ENCODE data around the gene BBX. TPM values are rescaled to one million over a fixed set of nuclear protein-coding genes. Genes with fewer than 3 reads are reported as not detected.
"Not testable (repeated sequence)": the region's sequence is repeated elsewhere in the genome, so short reads cannot be mapped to it uniquely, and the experiment has no call there.

The BBX gene
- total and polyA plus RNA-seq, 2 of the 13 experiments (the other 11 are each of a cell fraction or from before 2014, with no cell fraction given) = 13.7 to 23.2 TPM

DNA sequence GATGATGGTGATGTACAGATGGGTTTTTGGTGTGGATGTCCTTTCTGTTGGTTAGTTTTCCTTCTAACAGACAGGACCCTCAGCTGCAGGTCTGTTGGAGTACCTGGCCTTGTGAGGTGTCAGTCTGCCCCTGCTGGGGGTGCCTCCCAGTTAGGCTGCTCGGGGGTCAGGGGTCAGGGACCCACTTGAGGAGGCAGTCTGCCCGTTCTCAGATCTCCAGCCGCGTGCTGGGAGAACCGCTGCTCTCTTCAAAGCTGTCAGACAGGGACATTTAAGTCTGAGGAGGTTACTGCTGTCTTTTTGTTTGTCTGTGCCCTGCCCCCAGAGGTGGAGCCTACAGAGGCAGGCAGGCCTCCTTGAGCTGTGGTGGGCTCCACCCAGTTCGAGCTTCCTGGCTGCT lies 174.6 kb downstream of the BBX start:
- H3K27me3 ChIP-seq (ENCODE audit: control insufficient read depth in 1 of 2, insufficient read depth in 2 of 2, low read length in 2 of 2); H3K9ac ChIP-seq (ENCODE audit: insufficient read depth, low read depth, low read length); intact Hi-C loops (cut with micrococcal nuclease; ENCODE audit: unreplicated experiment); H3K9me3 ChIP-seq (ENCODE audit: low read length); H4K20me1 ChIP-seq (ENCODE audit: insufficient read depth, low read length); H2AFZ ChIP-seq (ENCODE audit: low read length); CTCF ChIA-PET (ENCODE audit: low intra/inter-chr PET ratio, low total read pairs); ATAC-seq; FAIRE-seq; H3K79me2 ChIP-seq (ENCODE audit: insufficient read depth, low read length); H3K4me2 ChIP-seq (ENCODE audit: low read depth, low read length); H3K4me3 ChIP-seq (replicated peaks in 1 of 3; ENCODE audit: insufficient read depth in 1 of 3, low read depth in 2 of 3, low read length in 3 of 3); H3K4me1 ChIP-seq (ENCODE audit: insufficient read depth, low read length); in situ Hi-C loops (cut with HindIII; ENCODE audit: extremely low pct_ligation_motif_present, low pct_unique_long_range_greater_than_20kb); BruUV-seq (replicated peaks); H3K36me3 ChIP-seq (replicated peaks in 1 of 2; ENCODE audit: control insufficient read depth in 1 of 2, insufficient read depth in 2 of 2, low read length in 2 of 2); DNase-seq (ENCODE audit: low spot score); H3K27ac ChIP-seq (ENCODE audit: extremely low read length, insufficient read depth, low read length): not testable (repeated sequence)
- TF ChIP-seq, protein P1, sequence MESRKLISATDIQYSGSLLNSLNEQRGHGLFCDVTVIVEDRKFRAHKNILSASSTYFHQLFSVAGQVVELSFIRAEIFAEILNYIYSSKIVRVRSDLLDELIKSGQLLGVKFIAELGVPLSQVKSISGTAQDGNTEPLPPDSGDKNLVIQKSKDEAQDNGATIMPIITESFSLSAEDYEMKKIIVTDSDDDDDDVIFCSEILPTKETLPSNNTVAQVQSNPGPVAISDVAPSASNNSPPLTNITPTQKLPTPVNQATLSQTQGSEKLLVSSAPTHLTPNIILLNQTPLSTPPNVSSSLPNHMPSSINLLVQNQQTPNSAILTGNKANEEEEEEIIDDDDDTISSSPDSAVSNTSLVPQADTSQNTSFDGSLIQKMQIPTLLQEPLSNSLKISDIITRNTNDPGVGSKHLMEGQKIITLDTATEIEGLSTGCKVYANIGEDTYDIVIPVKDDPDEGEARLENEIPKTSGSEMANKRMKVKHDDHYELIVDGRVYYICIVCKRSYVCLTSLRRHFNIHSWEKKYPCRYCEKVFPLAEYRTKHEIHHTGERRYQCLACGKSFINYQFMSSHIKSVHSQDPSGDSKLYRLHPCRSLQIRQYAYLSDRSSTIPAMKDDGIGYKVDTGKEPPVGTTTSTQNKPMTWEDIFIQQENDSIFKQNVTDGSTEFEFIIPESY (CRISPR knock-in tag; IDR thresholded peaks at IDR 0.05) = peak; percentile 59
- WGBS (ENCODE audit: low lambda C conversion rate) = 80% methylated on average over 1 of the region's 6 CpGs
- POLR2A ChIA-PET = interaction anchor here (1.2 kb wide), 1 partner anchor 13 kb away, joined by 3 read pairs; no protein-coding TSS in a partner anchor

DNA sequence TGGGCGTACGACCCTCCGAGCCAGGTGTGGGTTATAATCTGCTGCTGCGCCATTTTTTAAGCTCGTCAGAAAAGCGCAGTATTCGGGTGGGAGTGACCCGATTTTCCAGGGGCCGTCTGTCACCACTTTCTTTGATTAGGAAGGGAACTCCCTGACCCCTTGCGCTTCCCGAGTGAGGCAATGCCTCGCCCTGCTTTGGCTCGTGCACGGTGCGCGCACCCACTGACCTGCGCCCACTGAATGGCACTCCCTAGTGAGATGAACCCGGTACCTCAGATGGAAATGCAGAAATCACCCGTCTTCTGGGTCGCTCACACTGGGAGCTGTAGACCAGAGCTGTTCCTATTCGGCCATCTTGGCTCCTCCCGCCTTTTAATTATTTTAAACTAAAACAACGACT lies 175.1 kb downstream of the BBX start:
- POLR2A ChIA-PET = interaction anchor here (1.2 kb wide), 1 partner anchor 13 kb away, joined by 3 read pairs; no protein-coding TSS in a partner anchor
- ATAC-seq; DNase-seq (ENCODE audit: low spot score); H3K9me3 ChIP-seq (ENCODE audit: low read length); H3K4me2 ChIP-seq (ENCODE audit: low read depth, low read length); H3K79me2 ChIP-seq (ENCODE audit: insufficient read depth, low read length); H3K36me3 ChIP-seq (replicated peaks in 1 of 2; ENCODE audit: control insufficient read depth in 1 of 2, insufficient read depth in 2 of 2, low read length in 2 of 2); H4K20me1 ChIP-seq (ENCODE audit: insufficient read depth, low read length); H2AFZ ChIP-seq (ENCODE audit: low read length); H3K4me1 ChIP-seq (ENCODE audit: insufficient read depth, low read length); H3K4me3 ChIP-seq (replicated peaks in 1 of 3; ENCODE audit: insufficient read depth in 1 of 3, low read depth in 2 of 3, low read length in 3 of 3); BruUV-seq (replicated peaks); intact Hi-C loops (cut with micrococcal nuclease; ENCODE audit: unreplicated experiment); H3K27ac ChIP-seq (ENCODE audit: extremely low read length, insufficient read depth, low read length); in situ Hi-C loops (cut with HindIII; ENCODE audit: extremely low pct_ligation_motif_present, low pct_unique_long_range_greater_than_20kb); H3K27me3 ChIP-seq (ENCODE audit: control insufficient read depth in 1 of 2, insufficient read depth in 2 of 2, low read length in 2 of 2); H3K9ac ChIP-seq (ENCODE audit: insufficient read depth, low read depth, low read length); CTCF ChIA-PET (ENCODE audit: low intra/inter-chr PET ratio, low total read pairs); FAIRE-seq: not testable (repeated sequence)
- WGBS (ENCODE audit: low lambda C conversion rate) = 92% methylated on average over 23 of the region's 23 CpGs
